ENCODE data around the gene GGA1. TPM values are rescaled to one million over a fixed set of nuclear protein-coding genes. Genes with fewer than 3 reads are reported as not detected.
"Not testable (repeated sequence)": the region's sequence is repeated elsewhere in the genome, so short reads cannot be mapped to it uniquely, and the experiment has no call there.

The GGA1 gene
- polyA plus RNA-seq, 1 of the 3 experiments (the other 2 are of a cell fraction): 81.1 TPM

- H3K4me1 ChIP-seq (ENCODE audit: control insufficient read depth in 1 of 2, insufficient read depth in 2 of 2, low read depth in 1 of 2, low read length in 1 of 2): peaks cover 7 to 26% of the 10 kb centered on the region in 2 experiments; a peak in 1 of 4 replicates
- CTCF ChIA-PET: interaction anchor here (0.9 to 9.3 kb wide), 21 partner anchors 13 to 197 kb away, joined by 3 to 95 read pairs (median 7); a partner anchor contains a TSS
- H2AFZ ChIP-seq (ENCODE audit: low read depth): peak overlapping the region; percentile 87
- H3K27ac ChIP-seq (ENCODE audit: low read depth in 2 of 2, low read length in 1 of 2): peak overlapping the region; percentile 92 to 98
- no peaks in the 10 kb centered on the region for H3K36me3 ChIP-seq (replicated peaks in 1 of 2; ENCODE audit: control insufficient read depth in 1 of 2, insufficient read depth in 2 of 2, low read length in 1 of 2)
- WGBS (ENCODE audit: low lambda C conversion rate): under 1% methylated on average over 17 of the region's 17 CpGs
- H3K9ac ChIP-seq: peak overlapping the region; percentile 73
- peak; percentile 67 for DNase-seq
- H3F3A ChIP-seq (replicated peaks; ENCODE audit: insufficient read depth): peaks cover 14% of the 10 kb centered on the region
- no peaks in the 10 kb centered on the region for H3K9me2 ChIP-seq
- H4K20me1 ChIP-seq (ENCODE audit: insufficient read depth): no peaks in the 10 kb centered on the region
- no peaks in the 10 kb centered on the region for H3K9me3 ChIP-seq
- POLR2A ChIA-PET: interaction anchor here (0.7 to 2.1 kb wide), 11 partner anchors 8 to 330 kb away, joined by 3 to 13 read pairs (median 4); partner anchors contain the start of gene NOL12
- H3K4me2 ChIP-seq: peak overlapping the region; percentile 91
- no peaks in the 10 kb centered on the region for H3K27me3 ChIP-seq (ENCODE audit: insufficient read depth)
- H3K4me3 ChIP-seq (ENCODE audit: low read depth in 2 of 2, low read length in 1 of 2): peak overlapping the region; percentile 86 to 91
- H3K79me2 ChIP-seq (ENCODE audit: insufficient read depth): peaks cover 36% of the 10 kb centered on the region
- TF ChIP-seq FOXJ3 (CRISPR knock-in tag; IDR thresholded peaks at IDR 0.05) (no peak), PBX3 (IDR thresholded peaks at IDR 0.05) (no peak), CTCF (IDR thresholded peaks at IDR 0.05) (no peak), MEF2A (IDR thresholded peaks at IDR 0.05; ENCODE audit: borderline replicate concordance, low read depth) (no peak; the same call in 1 of the 2 replicates), POLR2AphosphoS5 (IDR thresholded peaks at IDR 0.05; ENCODE audit: low read depth, low read length) (peak; percentile 57; the same call in 1 of the 2 replicates), GATA2 (CRISPR knock-in tag; IDR thresholded peaks at IDR 0.05) (no peak), EP300 (IDR thresholded peaks at IDR 0.05; ENCODE audit: borderline replicate concordance in 1 of 2, low read depth in 1 of 2, low read length in 1 of 2) (no peak), MAX (IDR thresholded peaks at IDR 0.05; ENCODE audit: low read depth) (peak; percentile 90), TEAD4 (IDR thresholded peaks at IDR 0.05; ENCODE audit: borderline replicate concordance, insufficient read depth) (no peak)
These were observed 628 bp upstream of the GGA1 start for GRCh38 chr22:37607935-37608476.

GRCh38 chr22:37609240-37610152, 862 bp downstream of the GGA1 start:
- POLR2A ChIA-PET: interaction anchor here (0.6 to 2.1 kb wide), 9 partner anchors 10 to 195 kb away, joined by 3 to 13 read pairs (median 4); partner anchors contain the start of genes LGALS1 and NOL12
- no peaks in the 10 kb centered on the region for H3K9me2 ChIP-seq
- peaks cover 36% of the 10 kb centered on the region for H3K79me2 ChIP-seq (ENCODE audit: insufficient read depth)
- peaks cover 7 to 26% of the 10 kb centered on the region in 2 experiments; a peak in 1 of 4 replicates for H3K4me1 ChIP-seq (ENCODE audit: control insufficient read depth in 1 of 2, insufficient read depth in 2 of 2, low read depth in 1 of 2, low read length in 1 of 2)
- TF ChIP-seq SIN3A (IDR thresholded peaks at IDR 0.05; ENCODE audit: borderline replicate concordance, low read depth, low read length) (no peak), CHD2 (IDR thresholded peaks at IDR 0.05; ENCODE audit: low read length, partially characterized antibody) (peak; percentile 68), TAF1 (IDR thresholded peaks at IDR 0.05; ENCODE audit: borderline replicate concordance, low read depth, low read length) (peak; percentile 55)
- H3K4me3 ChIP-seq (ENCODE audit: low read depth in 2 of 2, low read length in 1 of 2): peak overlapping the region; percentile 86 to 91
- H3K9me3 ChIP-seq: no peaks in the 10 kb centered on the region
- H3F3A ChIP-seq (replicated peaks; ENCODE audit: insufficient read depth): peaks cover 14% of the 10 kb centered on the region
- CTCF ChIA-PET: interaction anchor here (0.6 to 9.3 kb wide), 15 partner anchors 13 to 230 kb away, joined by 3 to 95 read pairs (median 4); partner anchors contain the start of genes NOL12 and SH3BP1
- peak; percentile 71 for DNase-seq
- H3K4me2 ChIP-seq: peak overlapping the region; percentile 91
- H3K9ac ChIP-seq: peak overlapping the region; percentile 73
- peak overlapping the region; percentile 63; the same call in 1 of the 2 replicates for H2AFZ ChIP-seq (ENCODE audit: low read depth)
- 7% methylated on average over 22 of the region's 26 CpGs for WGBS (ENCODE audit: low lambda C conversion rate)
- no peaks in the 10 kb centered on the region for H4K20me1 ChIP-seq (ENCODE audit: insufficient read depth)
- H3K36me3 ChIP-seq (replicated peaks in 1 of 2; ENCODE audit: control insufficient read depth in 1 of 2, insufficient read depth in 2 of 2, low read length in 1 of 2): no peaks in the 10 kb centered on the region
- peak overlapping the region; percentile 92 to 98 for H3K27ac ChIP-seq (ENCODE audit: low read depth in 2 of 2, low read length in 1 of 2)
- H3K27me3 ChIP-seq (ENCODE audit: insufficient read depth): no peaks in the 10 kb centered on the region

GRCh38 chr22:37610153-37610475, 1.5 kb downstream of the GGA1 start:
- not testable (repeated sequence) for DNase-seq; H3K9me2 ChIP-seq; H3K9me3 ChIP-seq; H3K27me3 ChIP-seq (ENCODE audit: insufficient read depth); H4K20me1 ChIP-seq (ENCODE audit: insufficient read depth); H3K36me3 ChIP-seq (replicated peaks in 1 of 2; ENCODE audit: control insufficient read depth in 1 of 2, insufficient read depth in 2 of 2, low read length in 1 of 2); H2AFZ ChIP-seq (ENCODE audit: low read depth)
- Histone ChIP-seq H3F3A (replicated peaks; ENCODE audit: insufficient read depth) (peaks cover 14% of the 10 kb centered on the region), H3K27ac (ENCODE audit: low read depth in 2 of 2, low read length in 1 of 2) (peak overlapping the region; percentile 92 to 98), H3K9ac (peak overlapping the region; percentile 73), H3K4me2 (peak overlapping the region; percentile 91), H3K4me1 (ENCODE audit: control insufficient read depth in 1 of 2, insufficient read depth in 2 of 2, low read depth in 1 of 2, low read length in 1 of 2) (peaks cover 7 to 26% of the 10 kb centered on the region in 2 experiments; a peak in 1 of 4 replicates), H3K4me3 (ENCODE audit: low read depth in 2 of 2, low read length in 1 of 2) (peak overlapping the region; percentile 86 to 91), H3K79me2 (ENCODE audit: insufficient read depth) (peaks cover 36% of the 10 kb centered on the region)
- 84% methylated on average over 3 of the region's 3 CpGs for WGBS (ENCODE audit: low lambda C conversion rate)
- POLR2A ChIA-PET: interaction anchor here (0.7 kb wide), 1 partner anchor 65 kb away, joined by 3 read pairs; the partner anchor contains the start of gene LGALS1
- CTCF ChIA-PET: interaction anchor here (1.2 to 9.3 kb wide), 7 partner anchors 12 to 72 kb away, joined by 3 to 54 read pairs (median 5); partner anchors contain the start of gene SH3BP1
